ENCODE measurements around the gene MMP28.

MMP28 gene

GRCh38 chr17:35725058-35725457, 70.4 kb downstream of the MMP28 start:
- no peak for DNase-seq (ENCODE audit: low spot score)

GRCh38 chr17:35723735-35724134, 71.7 kb downstream of the MMP28 start:
- no peak for DNase-seq (ENCODE audit: low spot score)

DNA sequence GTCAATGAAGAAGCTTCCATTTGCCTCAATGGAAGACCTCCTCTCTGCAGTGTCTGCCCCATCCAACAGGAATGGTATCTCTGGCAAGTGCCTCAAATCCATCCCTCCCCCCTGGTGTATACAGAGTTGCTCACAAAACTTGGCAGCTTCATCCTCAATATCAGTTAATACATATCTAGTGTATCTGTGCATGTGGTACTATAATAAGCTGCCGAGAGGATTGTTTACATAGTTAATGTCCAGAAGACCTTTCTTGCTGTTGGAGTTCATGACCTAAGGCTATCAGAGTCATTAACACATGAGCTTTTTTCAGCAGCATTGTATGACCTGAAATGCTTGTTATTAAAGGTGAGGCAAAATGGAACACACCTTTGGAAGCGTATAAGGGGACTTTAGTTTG, 78.0 kb downstream of the MMP28 start:
- DNase-seq (ENCODE audit: low spot score), result no peak

DNA sequence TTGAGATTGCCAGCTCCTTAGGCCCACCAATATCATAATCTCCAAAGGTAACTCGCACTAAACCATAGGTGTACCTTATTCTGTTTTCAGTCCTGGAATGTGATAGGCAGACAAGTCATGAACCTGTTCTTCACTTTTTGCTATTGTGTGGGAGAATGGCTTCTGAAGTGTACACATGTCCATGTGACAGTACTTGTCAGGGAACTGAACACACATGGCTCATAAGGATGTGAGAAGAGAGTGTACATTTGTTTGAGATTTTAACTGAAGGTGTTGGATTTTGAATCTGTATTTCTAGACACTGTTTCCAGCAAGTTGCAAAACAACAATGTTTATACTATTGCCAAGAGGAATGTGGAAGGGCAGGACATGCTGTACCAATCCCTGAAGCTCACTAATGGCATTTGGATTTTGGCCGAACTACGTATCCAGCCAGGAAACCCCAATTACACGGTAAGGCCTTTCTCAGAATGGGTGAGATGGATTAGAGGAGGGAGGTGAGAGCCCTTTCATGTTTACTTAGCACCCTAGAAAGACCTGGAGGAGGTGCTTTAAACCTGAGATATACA, 78.5 kb downstream of the MMP28 start:
- no peak for DNase-seq (ENCODE audit: low spot score)

DNA sequence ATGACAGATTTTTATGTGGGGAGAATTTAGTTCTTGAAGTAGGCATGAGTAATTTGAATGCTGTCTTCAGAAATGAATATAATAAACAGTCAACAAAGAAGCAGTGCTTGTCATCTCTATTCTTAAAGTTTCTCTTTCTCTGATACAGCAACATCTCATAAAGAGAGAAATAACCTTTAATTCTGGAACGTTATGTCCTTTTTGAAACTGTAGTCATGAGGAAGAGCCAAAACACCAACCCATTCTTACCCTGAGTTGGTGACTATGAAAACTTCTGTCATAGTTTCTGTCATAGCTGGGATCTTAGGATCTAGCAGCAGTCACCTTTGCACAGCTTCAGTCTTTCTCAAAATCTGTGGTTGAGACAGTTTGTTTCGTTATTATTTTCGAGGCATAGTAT, 79.3 kb downstream of the MMP28 start:
- no peak for DNase-seq (ENCODE audit: low spot score)
